BLaER1 treated with 17β-estradiol and CSF1 and Interleukin-3, amounts not matched to agents 10 nM and 100 nM (cell line): ENCODE measurements around the gene ATAD5.
"Not testable (repeated sequence)": the region's sequence is repeated elsewhere in the genome, so short reads cannot be mapped to it uniquely, and the experiment has no call there.

Source experiments
- H3K27ac ChIP-seq, 11 experiments: shearing (Covaris generic); formaldehyde crosslinking; 2 replicates each; pipeline ENCODE4 v1.8.1; 2022
- H3K27me3 ChIP-seq, 11 experiments: shearing (Covaris generic); formaldehyde crosslinking; 2 replicates each; pipeline ENCODE4 v1.8.1; 2022
- H3K36me3 ChIP-seq, 11 experiments: shearing (Covaris generic); formaldehyde crosslinking; 2 replicates each; pipeline ENCODE4 v1.8.1; 2022
- H3K4me1 ChIP-seq, 10 experiments: shearing (Covaris generic); formaldehyde crosslinking; 2 replicates each; pipeline ENCODE4 v1.8.1; 2022
- H3K4me2 ChIP-seq, 11 experiments: shearing (Covaris generic); formaldehyde crosslinking; 2 replicates each; pipeline ENCODE4 v1.8.1; 2022
- H3K4me3 ChIP-seq, 10 experiments: shearing (Covaris generic); formaldehyde crosslinking; 2 replicates each; pipeline ENCODE4 v1.8.1; 2022
- H3K9ac ChIP-seq, 11 experiments: shearing (Covaris generic); formaldehyde crosslinking; 2 replicates each; pipeline ENCODE4 v1.8.1; 2022
- H3K9me3 ChIP-seq, 11 experiments: shearing (Covaris generic); formaldehyde crosslinking; replicated peaks in 1 of 11; 2 replicates each; pipeline ENCODE4 v1.8.1; 2022
- H4K20me1 ChIP-seq, 11 experiments: shearing (Covaris generic); formaldehyde crosslinking; 2 replicates each; pipeline ENCODE4 v1.8.1; 2022
- Cebpa-rat ChIP-seq, 11 experiments: shearing (Covaris generic); IDR thresholded peaks; 2 replicates each; pipeline ENCODE4 v1.8.1; 2022

The ATAD5 gene

GRCh38 chr17:30926516-30926915 lies 94.8 kb downstream of the ATAD5 start:
- peaks cover 0 to 47% (median 0%) of the 10 kb centered on the region in 10 experiments; a peak in 8 of 20 replicates for H3K4me1 ChIP-seq
- no peaks in the 10 kb centered on the region for H4K20me1 ChIP-seq
- TF ChIP-seq Cebpa-rat (IDR thresholded peaks at IDR 0.05), result no peak
- peaks cover 20 to 32% (median 31%) of the 10 kb centered on the region in 11 experiments for H3K27me3 ChIP-seq
- peak overlapping the region in 4 of 11 experiments; percentile 22 to 40 (median 29); a peak in 5 of 22 replicates for H3K27ac ChIP-seq
- H3K4me3 ChIP-seq, result no peak overlapping the region
- H3K9ac ChIP-seq, result no peak overlapping the region
- no peaks in the 10 kb centered on the region for H3K9me3 ChIP-seq
- H3K4me2 ChIP-seq, result peak overlapping the region in 5 of 11 experiments; percentile 20 to 81 (median 46); a peak in 8 of 22 replicates
- no peaks in the 10 kb centered on the region for H3K36me3 ChIP-seq

GRCh38 chr17:30927756-30928155 lies 96.0 kb downstream of the ATAD5 start:
- Histone ChIP-seq H3K9me3 (no peaks in the 10 kb centered on the region), H3K27ac (no peak overlapping the region), H4K20me1 (no peaks in the 10 kb centered on the region), H3K4me3 (no peak overlapping the region), H3K36me3 (no peaks in the 10 kb centered on the region), H3K4me2 (peak overlapping the region in 2 of 11 experiments; percentile 73 to 81; a peak in 1 of 22 replicates), H3K4me1 (peaks cover 0 to 42% (median 0%) of the 10 kb centered on the region in 10 experiments; a peak in 8 of 20 replicates), H3K27me3 (peaks cover 8 to 20% (median 18%) of the 10 kb centered on the region in 11 experiments), H3K9ac (no peak overlapping the region)
- TF ChIP-seq Cebpa-rat (IDR thresholded peaks at IDR 0.05), result no peak

- Histone ChIP-seq H3K4me3 (no peak overlapping the region), H3K27me3 (peaks cover 0 to 11% (median 10%) of the 10 kb centered on the region in 11 experiments; a peak in 19 of 22 replicates), H3K9me3 (no peaks in the 10 kb centered on the region), H3K9ac (peak overlapping the region in 1 of 11 experiments; percentile 39; a peak in 1 of 22 replicates), H3K4me1 (peaks cover 0 to 43% (median 0%) of the 10 kb centered on the region in 10 experiments; a peak in 8 of 20 replicates), H3K4me2 (peak overlapping the region in 2 of 11 experiments; percentile 28 to 42; a peak in 3 of 22 replicates), H3K36me3 (no peaks in the 10 kb centered on the region), H3K27ac (no peak overlapping the region), H4K20me1 (no peaks in the 10 kb centered on the region)
- no peak for TF ChIP-seq Cebpa-rat (IDR thresholded peaks at IDR 0.05)
Measured at GRCh38 chr17:30928584-30928983, 96.8 kb downstream of the ATAD5 start.

- Histone ChIP-seq H3K9me3 (no peaks in the 10 kb centered on the region), H3K27ac (no peak overlapping the region), H3K36me3 (no peaks in the 10 kb centered on the region), H3K9ac (no peak overlapping the region), H3K4me2 (peak overlapping the region in 2 of 11 experiments; percentile 28 to 42; a peak in 3 of 22 replicates), H3K4me3 (no peak overlapping the region), H4K20me1 (no peaks in the 10 kb centered on the region), H3K4me1 (peaks cover 0 to 49% (median 0%) of the 10 kb centered on the region in 10 experiments; a peak in 8 of 20 replicates), H3K27me3 (peaks cover 0 to 6% (median 4%) of the 10 kb centered on the region in 11 experiments; a peak in 14 of 22 replicates)
- no peak for TF ChIP-seq Cebpa-rat (IDR thresholded peaks at IDR 0.05)
Measured at GRCh38 chr17:30929081-30929633, 97.4 kb downstream of the ATAD5 start.

- Histone ChIP-seq H3K4me1 (peaks cover 0 to 50% (median 0%) of the 10 kb centered on the region in 10 experiments; a peak in 8 of 20 replicates), H3K4me2 (0 out of 22 replicates have a peak overlapping the region, but pooled peaks of 1 of the 11 experiments have one; percentile 42)
- H3K27me3 ChIP-seq, H4K20me1 ChIP-seq, H3K36me3 ChIP-seq, H3K27ac ChIP-seq, H3K9me3 ChIP-seq, H3K4me3 ChIP-seq, H3K9ac ChIP-seq: not testable (repeated sequence)
Measured at GRCh38 chr17:30929861-30930260, 98.1 kb downstream of the ATAD5 start.

- Histone ChIP-seq H3K27ac (no peak overlapping the region), H3K9ac (no peak overlapping the region), H3K4me1 (peaks cover 0 to 47% (median 0%) of the 10 kb centered on the region in 10 experiments; a peak in 8 of 20 replicates), H3K4me2 (no peak overlapping the region), H4K20me1 (no peaks in the 10 kb centered on the region), H3K36me3 (peaks cover 0 to 5% (median 0%) of the 10 kb centered on the region in 11 experiments; a peak in 2 of 22 replicates), H3K4me3 (no peak overlapping the region), H3K9me3 (no peaks in the 10 kb centered on the region), H3K27me3 (no peaks in the 10 kb centered on the region)
- no peak for TF ChIP-seq Cebpa-rat (IDR thresholded peaks at IDR 0.05)
Measured at GRCh38 chr17:30930495-30930894, 98.7 kb downstream of the ATAD5 start.

GRCh38 chr17:30931582-30931981 lies 99.8 kb downstream of the ATAD5 start:
- not testable (repeated sequence) for H3K27ac ChIP-seq, H3K27me3 ChIP-seq, H3K9me3 ChIP-seq, H4K20me1 ChIP-seq, H3K4me2 ChIP-seq, H3K9ac ChIP-seq, H3K4me3 ChIP-seq
- Histone ChIP-seq H3K36me3 (peaks cover 0 to 14% (median 0%) of the 10 kb centered on the region in 11 experiments; a peak in 2 of 22 replicates), H3K4me1 (peaks cover 0 to 36% (median 0%) of the 10 kb centered on the region in 10 experiments; a peak in 8 of 20 replicates)

GRCh38 chr17:30933966-30934365 lies 102.2 kb downstream of the ATAD5 start:
- Histone ChIP-seq H3K9me3 (no peaks in the 10 kb centered on the region), H3K9ac (no peak overlapping the region), H3K4me2 (peak overlapping the region in 2 of 11 experiments; percentile 35 to 54; a peak in 3 of 22 replicates), H3K4me1 (peaks cover 0 to 32% (median 0%) of the 10 kb centered on the region in 10 experiments; a peak in 7 of 20 replicates), H4K20me1 (no peaks in the 10 kb centered on the region), H3K27me3 (no peaks in the 10 kb centered on the region), H3K27ac (no peak overlapping the region), H3K36me3 (peaks cover 0 to 14% (median 0%) of the 10 kb centered on the region in 11 experiments; a peak in 2 of 22 replicates), H3K4me3 (no peak overlapping the region)
- no peak for TF ChIP-seq Cebpa-rat (IDR thresholded peaks at IDR 0.05)

GRCh38 chr17:30939051-30939689 lies 107.4 kb downstream of the ATAD5 start:
- no peak overlapping the region for H3K27ac ChIP-seq
- TF ChIP-seq Cebpa-rat (IDR thresholded peaks at IDR 0.05), result no peak
- peaks cover 0 to 4% (median 0%) of the 10 kb centered on the region in 11 experiments; a peak in 2 of 22 replicates for H3K9me3 ChIP-seq
- H3K27me3 ChIP-seq, result no peaks in the 10 kb centered on the region
- peak overlapping the region in 1 of 11 experiments; percentile 14; a peak in 1 of 22 replicates for H3K9ac ChIP-seq
- peaks cover 0 to 46% (median 0%) of the 10 kb centered on the region in 11 experiments; a peak in 4 of 22 replicates for H3K36me3 ChIP-seq
- no peaks in the 10 kb centered on the region for H4K20me1 ChIP-seq
- H3K4me1 ChIP-seq, result peaks cover 0 to 33% (median 0%) of the 10 kb centered on the region in 10 experiments; a peak in 7 of 20 replicates
- peak overlapping the region in 2 of 11 experiments; percentile 18 to 37; a peak in 5 of 22 replicates for H3K4me2 ChIP-seq
- no peak overlapping the region for H3K4me3 ChIP-seq
